ENCODE measurements around the gene CDH8. TPM values are rescaled to one million over a fixed set of nuclear protein-coding genes. Genes with fewer than 3 reads are reported as not detected.

Gene CDH8
- total RNA-seq, 2 experiments from 2014 or later = not detected

GRCh38 chr16:61952841-61953240 lies 83.4 kb downstream of the CDH8 start:
- intact Hi-C loops (cut with micrococcal nuclease) = no loop called here
- CTCF ChIA-PET = no interaction called here
- POLR2A ChIA-PET = no interaction called here

DNA sequence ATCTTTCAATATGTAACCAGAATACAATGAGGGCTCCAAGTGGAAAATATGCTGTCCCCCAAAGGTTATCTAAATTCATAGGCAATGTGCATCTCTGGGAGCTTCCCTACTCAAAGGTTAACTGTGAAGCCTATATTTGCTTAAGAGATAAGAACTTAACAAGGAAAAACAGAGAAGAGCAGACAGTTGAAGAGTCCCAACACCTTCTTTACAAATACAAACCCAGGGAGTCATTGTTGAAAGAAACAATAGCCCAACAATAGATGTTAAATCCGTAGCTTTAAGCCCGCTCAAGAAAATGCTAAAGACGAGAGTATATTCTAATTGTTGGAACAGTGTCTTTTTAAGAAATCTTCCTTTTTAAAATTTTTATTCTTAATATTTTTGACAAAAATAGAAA lies 87.8 kb downstream of the CDH8 start:
- no peak for DNase-seq
- H3K4me1 Mint-ChIP-seq (ENCODE audit: low read depth) = no peaks in the 10 kb centered on the region
- H3K9me3 Mint-ChIP-seq = peaks cover 33% of the 10 kb centered on the region
- ChIA-PET POLR2A (no interaction called here), CTCF (no interaction called here)
- H3K27me3 Mint-ChIP-seq = no peaks in the 10 kb centered on the region
- H3K36me3 Mint-ChIP-seq = no peaks in the 10 kb centered on the region
- intact Hi-C loops (cut with micrococcal nuclease) = no loop called here
- no peak overlapping the region for H3K4me3 Mint-ChIP-seq
- H3K27ac Mint-ChIP-seq = no peak overlapping the region

More at GRCh38 chr16:61952841-61953240, 83.4 kb downstream of the CDH8 start:
- no peak for DNase-seq
- H3K9me3 Mint-ChIP-seq = peaks cover 29% of the 10 kb centered on the region
- no peak overlapping the region for H3K4me3 Mint-ChIP-seq
- H3K4me1 Mint-ChIP-seq (ENCODE audit: low read depth) = no peaks in the 10 kb centered on the region
- H3K36me3 Mint-ChIP-seq = no peaks in the 10 kb centered on the region
- H3K27ac Mint-ChIP-seq = no peak overlapping the region
- H3K27me3 Mint-ChIP-seq = no peaks in the 10 kb centered on the region

GRCh38 chr16:61946019-61946418 lies 90.2 kb downstream of the CDH8 start:
- POLR2A ChIA-PET = no interaction called here
- no peak overlapping the region for H3K4me3 Mint-ChIP-seq
- H3K27ac Mint-ChIP-seq = no peak overlapping the region
- intact Hi-C loops (cut with micrococcal nuclease) = no loop called here
- CTCF ChIA-PET = no interaction called here
- H3K27me3 Mint-ChIP-seq = no peaks in the 10 kb centered on the region
- H3K36me3 Mint-ChIP-seq = no peaks in the 10 kb centered on the region
- H3K4me1 Mint-ChIP-seq (ENCODE audit: low read depth) = no peaks in the 10 kb centered on the region
- DNase-seq = no peak
- H3K9me3 Mint-ChIP-seq = peaks cover 40% of the 10 kb centered on the region

DNA sequence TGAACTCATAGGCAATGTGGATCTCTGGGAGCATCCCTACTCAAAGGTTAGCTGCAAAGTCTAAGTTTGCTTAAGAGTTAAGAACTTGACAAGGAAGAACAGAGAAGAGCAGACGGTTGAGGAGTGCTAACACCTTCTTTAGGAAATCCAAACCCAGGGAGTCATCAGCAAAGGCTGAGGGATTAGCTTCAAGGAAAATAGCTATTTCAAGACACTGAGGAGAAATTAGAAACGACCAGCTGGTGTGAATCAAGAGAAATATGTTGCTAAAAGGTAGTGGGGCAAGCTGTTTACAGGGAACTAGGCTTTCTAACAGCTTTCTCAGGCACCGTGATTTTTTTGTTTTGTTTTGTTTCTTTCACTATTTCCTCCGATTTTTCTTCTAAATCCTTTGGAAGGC lies 90.7 kb downstream of the CDH8 start:
- H3K27me3 Mint-ChIP-seq = no peaks in the 10 kb centered on the region
- no peak for DNase-seq
- no peaks in the 10 kb centered on the region for H3K36me3 Mint-ChIP-seq
- H3K4me1 Mint-ChIP-seq (ENCODE audit: low read depth) = no peaks in the 10 kb centered on the region
- peaks cover 39% of the 10 kb centered on the region for H3K9me3 Mint-ChIP-seq
- intact Hi-C loops (cut with micrococcal nuclease) = no loop called here
- ChIA-PET CTCF (no interaction called here), POLR2A (no interaction called here)
- H3K27ac Mint-ChIP-seq = no peak overlapping the region
- H3K4me3 Mint-ChIP-seq = no peak overlapping the region

DNA sequence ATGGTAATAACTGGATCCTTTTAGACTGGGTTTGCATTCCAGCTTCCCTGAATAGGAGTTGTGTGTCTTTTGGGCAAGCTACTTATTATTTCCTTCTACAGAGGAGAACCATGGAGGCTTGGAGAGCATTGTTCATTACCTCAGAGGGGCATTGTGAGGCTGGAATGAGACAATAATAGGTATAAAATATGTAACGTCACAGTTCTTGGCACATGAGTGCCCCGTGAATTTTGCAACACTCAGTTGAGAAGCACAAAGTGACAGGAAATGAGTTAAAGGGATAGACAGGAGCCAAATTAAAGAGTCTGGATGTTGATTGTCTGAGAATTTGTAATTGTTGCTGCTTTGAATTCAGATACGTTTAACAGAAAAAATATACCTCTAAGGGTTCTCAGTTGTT lies 92.2 kb downstream of the CDH8 start:
- intact Hi-C loops (cut with micrococcal nuclease) = no loop called here
- ChIA-PET CTCF (no interaction called here), POLR2A (no interaction called here)
- H3K4me1 Mint-ChIP-seq (ENCODE audit: low read depth) = no peaks in the 10 kb centered on the region
- peaks cover 41% of the 10 kb centered on the region for H3K9me3 Mint-ChIP-seq
- H3K4me3 Mint-ChIP-seq = no peak overlapping the region
- DNase-seq = no peak
- no peaks in the 10 kb centered on the region for H3K36me3 Mint-ChIP-seq
- no peaks in the 10 kb centered on the region for H3K27me3 Mint-ChIP-seq
- no peak overlapping the region for H3K27ac Mint-ChIP-seq

GRCh38 chr16:61940611-61941010 lies 95.6 kb downstream of the CDH8 start:
- CTCF ChIA-PET = no interaction called here
- POLR2A ChIA-PET = no interaction called here
- no peaks in the 10 kb centered on the region for H3K4me1 Mint-ChIP-seq (ENCODE audit: low read depth)
- no peaks in the 10 kb centered on the region for H3K36me3 Mint-ChIP-seq
- DNase-seq = no peak
- intact Hi-C loops (cut with micrococcal nuclease) = no loop called here
- no peak overlapping the region for H3K4me3 Mint-ChIP-seq
- peaks cover 29% of the 10 kb centered on the region for H3K9me3 Mint-ChIP-seq
- H3K27me3 Mint-ChIP-seq = no peaks in the 10 kb centered on the region
- no peak overlapping the region for H3K27ac Mint-ChIP-seq

GRCh38 chr16:61937646-61938045 lies 98.6 kb downstream of the CDH8 start:
- Mint-ChIP-seq H3K9me3 (peaks cover 22% of the 10 kb centered on the region), H3K27me3 (no peaks in the 10 kb centered on the region), H3K4me3 (no peak overlapping the region), H3K4me1 (ENCODE audit: low read depth) (no peaks in the 10 kb centered on the region), H3K36me3 (no peaks in the 10 kb centered on the region), H3K27ac (no peak overlapping the region)
- ChIA-PET POLR2A (no interaction called here), CTCF (no interaction called here)
- DNase-seq = no peak
- intact Hi-C loops (cut with micrococcal nuclease) = no loop called here

GRCh38 chr16:61936522-61936921 lies 99.7 kb downstream of the CDH8 start:
- ChIA-PET CTCF (interaction anchor here (0.7 kb wide), 1 partner anchor 62 kb away, joined by 3 read pairs; no protein-coding TSS in a partner anchor), POLR2A (no interaction called here)
- intact Hi-C loops (cut with micrococcal nuclease) = no loop called here
- no peak for DNase-seq
- no peak overlapping the region for H3K27ac Mint-ChIP-seq
- no peak overlapping the region for H3K4me3 Mint-ChIP-seq
- no peaks in the 10 kb centered on the region for H3K36me3 Mint-ChIP-seq
- no peaks in the 10 kb centered on the region for H3K4me1 Mint-ChIP-seq (ENCODE audit: low read depth)
- H3K27me3 Mint-ChIP-seq = no peaks in the 10 kb centered on the region
- peaks cover 15% of the 10 kb centered on the region for H3K9me3 Mint-ChIP-seq

GRCh38 chr16:61934601-61935000 lies 101.6 kb downstream of the CDH8 start:
- Mint-ChIP-seq H3K4me1 (ENCODE audit: low read depth) (no peaks in the 10 kb centered on the region), H3K27me3 (no peaks in the 10 kb centered on the region), H3K4me3 (no peak overlapping the region), H3K36me3 (no peaks in the 10 kb centered on the region), H3K9me3 (peaks cover 7% of the 10 kb centered on the region), H3K27ac (no peak overlapping the region)
- POLR2A ChIA-PET = no interaction called here
- no peak for DNase-seq
- intact Hi-C loops (cut with micrococcal nuclease) = no loop called here
- CTCF ChIA-PET = no interaction called here

DNA sequence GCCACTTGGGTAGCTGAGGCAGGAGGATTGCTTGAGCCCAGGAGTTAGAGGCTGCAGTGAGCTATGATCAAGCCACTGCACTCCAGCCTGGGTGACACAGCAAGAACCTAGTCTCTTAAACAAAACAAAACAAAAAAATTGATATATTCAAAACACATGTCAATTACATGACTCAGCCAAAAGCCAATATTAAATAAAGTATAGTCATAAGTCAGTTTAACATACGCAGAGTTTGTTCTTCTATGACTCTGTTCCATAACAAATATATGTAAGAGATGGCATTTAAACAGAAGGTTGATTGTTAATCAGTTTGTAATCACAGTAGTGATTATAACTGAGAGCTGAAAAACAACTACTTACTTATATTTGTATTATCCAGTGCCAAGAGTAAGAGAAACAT lies 106.5 kb downstream of the CDH8 start:
- DNase-seq = no peak
- Mint-ChIP-seq H3K4me3 (no peak overlapping the region), H3K36me3 (no peaks in the 10 kb centered on the region), H3K27me3 (no peaks in the 10 kb centered on the region), H3K27ac (no peak overlapping the region), H3K9me3 (peaks cover 12% of the 10 kb centered on the region), H3K4me1 (ENCODE audit: low read depth) (no peaks in the 10 kb centered on the region)
- ChIA-PET POLR2A (no interaction called here), CTCF (no interaction called here)
- intact Hi-C loops (cut with micrococcal nuclease) = no loop called here

DNA sequence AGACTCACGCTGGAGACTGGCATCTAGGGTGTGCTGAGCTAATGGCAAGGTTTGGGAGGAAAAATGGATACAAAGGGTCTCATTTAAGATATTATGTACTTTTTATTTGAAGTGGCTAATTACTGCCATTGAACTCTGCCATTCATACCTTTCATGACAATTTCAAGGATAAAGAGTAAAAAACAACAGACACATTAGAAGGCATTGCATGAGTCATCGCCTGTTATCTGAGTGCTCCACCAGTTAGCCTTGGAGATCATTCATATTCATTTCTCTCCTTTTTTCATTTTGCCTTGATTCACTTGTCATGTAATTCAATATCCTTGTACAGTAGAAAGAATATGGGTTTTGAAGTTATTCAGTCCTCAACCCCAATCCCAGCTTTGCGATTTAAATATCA lies 109.5 kb downstream of the CDH8 start:
- intact Hi-C loops (cut with micrococcal nuclease) = no loop called here
- Mint-ChIP-seq H3K9me3 (peaks cover 12% of the 10 kb centered on the region), H3K4me1 (ENCODE audit: low read depth) (no peaks in the 10 kb centered on the region), H3K36me3 (no peaks in the 10 kb centered on the region), H3K27me3 (no peaks in the 10 kb centered on the region), H3K27ac (no peak overlapping the region), H3K4me3 (no peak overlapping the region)
- no peak for DNase-seq
- ChIA-PET POLR2A (no interaction called here), CTCF (no interaction called here)

GRCh38 chr16:61923629-61924028 lies 112.6 kb downstream of the CDH8 start:
- Mint-ChIP-seq H3K4me1 (ENCODE audit: low read depth) (no peaks in the 10 kb centered on the region), H3K9me3 (peaks cover 8% of the 10 kb centered on the region), H3K36me3 (no peaks in the 10 kb centered on the region), H3K27me3 (no peaks in the 10 kb centered on the region), H3K4me3 (no peak overlapping the region), H3K27ac (no peak overlapping the region)
- ChIA-PET CTCF (no interaction called here), POLR2A (no interaction called here)
- intact Hi-C loops (cut with micrococcal nuclease) = no loop called here
- no peak for DNase-seq

GRCh38 chr16:61921373-61921772 lies 114.9 kb downstream of the CDH8 start:
- intact Hi-C loops (cut with micrococcal nuclease) = no loop called here
- Mint-ChIP-seq H3K27me3 (no peaks in the 10 kb centered on the region), H3K4me1 (ENCODE audit: low read depth) (no peaks in the 10 kb centered on the region), H3K36me3 (no peaks in the 10 kb centered on the region), H3K27ac (no peak overlapping the region), H3K4me3 (no peak overlapping the region), H3K9me3 (peaks cover 5% of the 10 kb centered on the region)
- CTCF ChIA-PET = no interaction called here
- POLR2A ChIA-PET = no interaction called here
- no peak for DNase-seq
